Globus pallidus (tissue), 1 donor: ENCODE measurements around the gene SDR42E1.

Experiments used
- DNase-seq: peaks from one replicate; pipeline ENCODE4 v3.0.0-alpha.2; 2015; ENCODE audit warnings: low spot score

The SDR42E1 gene, protein sequence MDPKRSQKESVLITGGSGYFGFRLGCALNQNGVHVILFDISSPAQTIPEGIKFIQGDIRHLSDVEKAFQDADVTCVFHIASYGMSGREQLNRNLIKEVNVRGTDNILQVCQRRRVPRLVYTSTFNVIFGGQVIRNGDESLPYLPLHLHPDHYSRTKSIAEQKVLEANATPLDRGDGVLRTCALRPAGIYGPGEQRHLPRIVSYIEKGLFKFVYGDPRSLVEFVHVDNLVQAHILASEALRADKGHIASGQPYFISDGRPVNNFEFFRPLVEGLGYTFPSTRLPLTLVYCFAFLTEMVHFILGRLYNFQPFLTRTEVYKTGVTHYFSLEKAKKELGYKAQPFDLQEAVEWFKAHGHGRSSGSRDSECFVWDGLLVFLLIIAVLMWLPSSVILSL

DNA sequence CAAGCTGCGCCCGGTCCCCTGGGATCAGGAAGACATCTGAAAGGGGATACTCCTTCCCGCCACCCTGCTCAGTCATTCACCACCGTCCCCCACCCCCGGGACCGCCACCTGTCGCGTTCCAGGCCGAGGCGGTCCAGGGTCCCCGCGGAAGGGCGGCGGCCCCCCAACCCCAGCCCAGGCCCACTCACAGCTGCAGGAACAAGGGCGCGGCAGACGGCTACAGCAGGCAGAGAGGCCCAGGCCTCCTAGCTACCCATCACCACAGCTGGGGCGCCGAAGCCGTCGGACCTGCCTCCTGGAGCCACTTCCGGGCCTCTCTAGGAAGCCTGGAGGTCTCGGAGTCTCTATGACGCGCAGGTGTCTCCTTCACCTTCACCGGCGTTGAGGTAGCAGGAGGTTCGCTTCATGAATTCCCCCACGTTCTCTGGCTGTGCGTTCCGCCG is at the start of gene SDR42E1:
SDR42E1 (minus strand) TSS at position 272 of the 443 bp plus-strand sequence. CDS start 10,612 bp downstream, outside the sequence.
- no peak for DNase-seq

DNA sequence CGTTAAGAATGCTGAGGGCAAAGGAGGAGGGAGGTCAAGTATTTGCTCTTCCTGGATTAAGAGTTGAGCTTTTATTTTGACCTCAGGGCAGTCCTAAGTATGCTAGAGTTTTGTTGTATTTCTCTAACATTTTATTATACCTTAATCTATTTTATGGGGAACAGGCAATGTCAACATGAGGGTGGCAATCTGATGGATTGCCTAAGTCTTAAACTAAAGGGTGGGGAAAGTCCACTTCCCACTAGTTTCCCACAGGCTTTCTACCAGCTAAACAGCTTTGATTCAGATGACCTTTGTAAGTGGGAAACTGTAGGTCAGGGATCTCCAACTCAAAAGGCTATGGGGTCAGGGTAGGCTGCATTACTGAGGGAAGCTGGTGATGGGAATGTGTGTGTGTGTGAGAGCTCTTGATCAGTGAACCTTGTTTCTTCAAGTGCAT is 48.7 kb upstream of the SDR42E1 start:
- no peak for DNase-seq

DNA sequence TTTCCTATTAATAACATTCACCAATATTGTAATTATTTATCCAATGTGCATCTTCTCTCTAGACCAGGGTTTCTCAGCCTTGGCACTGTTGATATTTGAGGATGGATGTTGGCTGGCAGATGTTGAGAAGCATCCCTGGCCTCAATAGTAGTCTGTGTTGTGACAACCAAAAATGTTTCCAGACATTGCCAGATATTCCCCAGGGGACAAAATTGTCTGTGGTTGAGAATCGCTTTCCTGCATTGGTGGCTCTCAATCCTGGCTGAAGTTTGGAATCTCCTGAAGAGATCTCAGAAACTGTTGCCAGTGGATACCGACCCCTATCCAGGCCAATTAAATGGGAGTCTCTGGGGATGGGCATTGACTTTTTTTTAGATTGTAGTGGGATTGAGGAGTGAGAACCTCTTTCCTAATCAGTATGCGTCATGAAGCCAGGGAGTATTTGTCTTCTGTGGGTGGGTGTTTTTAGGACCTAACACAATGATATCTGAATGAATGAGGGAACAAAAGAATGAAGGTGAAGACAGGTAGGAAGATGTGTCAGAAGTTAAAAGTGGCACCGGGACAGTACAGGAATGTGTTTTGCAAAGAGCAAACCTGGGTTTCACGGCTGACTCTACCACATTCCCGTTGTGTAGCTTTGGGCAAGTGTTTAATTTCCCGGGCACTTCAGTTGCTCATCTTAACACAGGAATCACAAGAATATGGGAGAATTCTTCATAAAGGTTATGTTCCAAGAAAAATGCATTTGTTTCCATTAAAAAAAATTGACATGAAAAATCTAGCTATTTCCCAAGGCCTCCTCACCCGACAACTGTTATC is 48.1 kb upstream of the SDR42E1 start:
- no peak for DNase-seq

DNA sequence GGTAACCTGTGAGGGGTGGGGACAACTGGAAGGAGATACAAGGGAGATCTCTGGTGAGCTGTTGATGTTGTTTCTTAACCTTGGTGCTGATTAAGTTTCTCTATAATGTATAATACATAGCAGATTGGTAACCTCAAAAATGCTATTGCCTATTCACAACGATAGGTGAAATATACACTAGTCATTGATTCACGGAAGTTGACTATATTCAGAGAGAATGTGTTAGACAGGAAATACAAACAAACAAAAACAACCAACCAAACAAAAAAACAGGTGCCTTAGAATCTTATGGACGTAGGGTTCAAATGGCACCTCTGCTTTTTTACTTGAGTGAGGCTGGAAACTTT is 45.3 kb upstream of the SDR42E1 start:
- DNase-seq, result no peak

DNA sequence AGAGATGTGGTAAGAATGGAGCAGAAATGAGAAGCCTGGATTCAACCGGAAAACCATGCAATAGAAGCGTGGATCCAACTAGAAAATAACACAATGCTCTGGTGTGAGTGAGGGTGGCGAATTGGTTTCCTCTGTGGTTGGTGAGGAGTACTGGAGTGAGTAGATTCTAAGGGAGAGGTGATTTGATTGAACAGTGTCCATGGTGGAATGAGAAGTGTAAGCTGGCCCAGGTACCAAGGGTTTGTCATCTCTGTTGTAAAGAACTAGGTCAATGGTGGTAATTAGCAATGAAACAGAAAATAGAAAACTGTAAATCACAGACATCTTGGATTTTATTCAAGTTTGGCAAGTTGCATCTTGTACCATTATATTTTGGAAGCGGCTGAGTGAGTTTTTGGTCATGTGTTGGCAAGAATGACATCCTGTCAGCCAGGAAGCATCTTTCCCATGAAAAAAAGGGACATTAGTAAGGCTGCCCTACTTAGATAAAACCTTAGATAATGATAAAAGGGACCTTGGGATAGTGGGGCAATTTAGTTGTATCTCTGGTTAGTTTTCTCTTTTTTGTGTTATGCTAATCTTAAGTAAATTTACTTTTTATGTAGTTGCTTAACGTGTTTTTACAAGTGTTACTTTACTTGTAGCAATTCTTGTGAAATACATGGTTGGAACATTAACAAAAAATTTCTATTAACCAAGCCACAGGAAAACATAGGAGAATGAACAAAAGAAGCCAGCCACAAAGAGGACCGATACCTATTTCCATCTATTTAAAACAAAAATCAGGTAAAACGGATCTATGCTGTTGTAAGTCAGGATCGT is 44.7 kb upstream of the SDR42E1 start:
- DNase-seq, result no peak

DNA sequence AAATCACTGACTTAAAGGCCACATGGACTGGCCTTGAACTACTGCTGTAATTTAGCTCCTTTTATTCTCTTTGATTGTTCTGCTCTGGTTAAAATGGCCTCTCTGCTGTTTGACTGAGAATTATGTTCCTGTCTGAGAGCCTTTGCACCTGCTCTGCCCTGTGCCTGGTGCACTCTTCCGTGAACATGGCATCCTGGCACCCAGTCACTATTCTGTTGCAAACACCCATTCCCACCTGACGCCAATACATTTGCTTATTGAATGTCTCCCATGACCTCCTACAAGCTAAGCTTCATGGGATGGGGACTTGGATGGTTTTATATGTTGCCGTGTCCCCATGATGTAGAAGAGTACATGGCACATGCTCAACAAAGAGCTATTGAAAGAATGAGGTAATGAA is 43.8 kb upstream of the SDR42E1 start:
- no peak for DNase-seq

DNA sequence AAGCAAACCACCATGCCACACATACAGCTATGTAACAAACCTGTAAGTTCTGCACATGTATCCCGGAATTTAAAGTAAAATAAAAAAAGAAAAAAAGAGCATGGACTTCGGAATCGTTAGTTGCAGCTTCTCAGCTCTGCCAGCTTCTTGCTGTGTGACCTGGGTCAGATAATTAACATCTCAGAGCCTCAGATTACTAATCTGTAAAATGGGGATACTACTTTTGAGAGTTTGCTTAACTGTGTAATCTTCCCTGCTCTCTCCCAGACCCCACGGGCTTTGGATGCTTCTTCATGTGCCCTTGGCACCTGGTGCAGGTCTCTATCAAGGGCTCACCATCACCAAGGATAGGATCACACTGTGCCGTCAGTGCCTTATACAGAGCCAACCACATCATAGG is 40.4 kb upstream of the SDR42E1 start:
- no peak for DNase-seq

DNA sequence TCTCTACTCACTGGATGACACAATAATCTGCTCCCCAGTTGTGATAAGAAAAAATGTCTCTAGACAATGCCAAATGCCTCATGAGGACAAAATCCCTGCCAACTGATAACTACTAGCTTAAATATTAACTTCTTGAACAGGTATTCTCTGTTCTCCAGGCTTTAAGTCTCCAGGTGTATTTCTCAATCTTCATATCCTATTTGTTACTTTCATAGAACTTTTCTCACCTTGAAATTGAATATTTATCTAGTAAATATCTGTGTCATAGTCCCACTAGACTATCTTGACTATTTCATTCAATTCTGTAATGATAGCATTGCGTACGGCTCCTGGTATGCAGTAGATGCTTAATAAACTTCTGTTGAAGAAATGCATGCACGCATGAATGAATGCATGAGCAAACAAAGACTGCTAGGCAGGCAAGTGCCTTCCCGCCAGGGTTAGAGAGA is 39.7 kb upstream of the SDR42E1 start:
- DNase-seq, result no peak

DNA sequence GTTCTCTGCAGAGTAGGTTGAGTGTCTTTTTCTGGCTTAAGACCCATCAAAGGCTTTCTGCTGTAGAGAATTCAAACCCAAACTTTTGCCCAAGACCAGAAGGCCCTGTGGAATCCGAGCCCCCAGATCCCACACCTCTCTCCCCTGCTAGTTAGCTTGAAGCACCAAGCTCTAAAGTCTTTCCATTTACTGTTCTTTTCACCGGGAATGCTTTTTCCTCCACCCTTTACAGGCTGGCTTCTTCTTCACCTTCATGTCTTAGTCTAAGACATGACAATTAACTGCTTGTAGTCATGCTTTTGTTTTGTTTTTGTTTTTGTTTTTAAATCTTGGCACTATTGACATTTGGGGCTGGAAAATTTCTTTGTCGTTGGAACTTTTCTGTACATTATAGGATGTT is 39.2 kb upstream of the SDR42E1 start:
- DNase-seq, result no peak

DNA sequence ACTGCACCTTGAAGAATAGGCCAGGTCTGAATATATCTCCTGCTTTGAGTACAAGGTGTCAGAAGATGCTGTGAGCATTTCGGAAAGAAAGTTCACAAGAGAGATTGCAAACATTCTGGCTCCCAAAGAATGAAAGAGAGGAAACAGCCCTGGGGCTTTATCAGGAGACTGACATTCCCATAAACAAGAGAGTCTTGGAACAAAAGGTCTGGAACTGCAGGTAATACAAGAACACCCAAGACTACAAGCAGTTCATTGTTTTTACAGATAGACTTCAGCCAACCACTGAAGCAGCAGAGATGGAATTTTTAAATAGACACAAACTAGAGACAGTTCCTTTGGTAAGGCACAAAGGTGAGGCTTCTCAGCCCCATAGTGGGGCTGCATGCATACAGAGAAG is 38.2 kb upstream of the SDR42E1 start:
- DNase-seq, result no peak

DNA sequence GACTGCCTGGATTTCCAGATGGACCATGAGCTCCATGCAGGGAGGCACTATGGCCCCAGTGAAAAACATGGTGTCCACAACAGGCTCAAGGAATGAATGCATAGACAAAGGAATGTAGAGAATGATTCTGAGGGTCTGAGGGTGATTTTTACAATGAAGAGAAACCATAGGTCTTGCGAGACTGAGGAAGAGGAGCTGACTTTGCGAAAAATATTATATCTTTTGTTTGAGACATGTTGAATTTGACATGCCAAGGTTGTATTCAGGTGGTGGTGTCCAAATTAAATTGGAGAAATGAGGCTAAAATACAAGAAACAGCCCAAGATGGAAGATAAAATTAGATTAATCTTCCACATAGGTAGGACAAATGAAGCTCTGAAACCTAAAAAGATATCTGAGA is 36.5 kb upstream of the SDR42E1 start:
- DNase-seq, result no peak

DNA sequence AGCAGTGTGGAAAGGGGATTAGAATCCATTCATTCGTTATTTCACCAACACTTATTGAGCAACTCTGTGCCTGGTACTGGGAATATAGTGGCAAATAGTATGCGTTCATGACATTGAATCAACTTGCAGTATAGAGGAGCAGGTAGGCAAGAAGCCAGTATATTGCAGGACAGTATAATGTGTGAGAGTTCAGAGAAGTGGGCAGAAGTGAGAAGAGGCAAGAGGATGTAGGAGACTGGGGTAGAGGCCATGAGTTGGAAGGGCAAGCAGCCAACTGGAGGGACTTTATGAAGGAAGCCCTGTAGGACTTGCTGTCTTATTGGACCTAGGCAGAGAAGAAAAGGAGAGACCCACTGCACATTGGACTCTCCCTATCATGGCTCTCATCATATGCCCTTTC is 36.1 kb upstream of the SDR42E1 start:
- DNase-seq, result no peak

DNA sequence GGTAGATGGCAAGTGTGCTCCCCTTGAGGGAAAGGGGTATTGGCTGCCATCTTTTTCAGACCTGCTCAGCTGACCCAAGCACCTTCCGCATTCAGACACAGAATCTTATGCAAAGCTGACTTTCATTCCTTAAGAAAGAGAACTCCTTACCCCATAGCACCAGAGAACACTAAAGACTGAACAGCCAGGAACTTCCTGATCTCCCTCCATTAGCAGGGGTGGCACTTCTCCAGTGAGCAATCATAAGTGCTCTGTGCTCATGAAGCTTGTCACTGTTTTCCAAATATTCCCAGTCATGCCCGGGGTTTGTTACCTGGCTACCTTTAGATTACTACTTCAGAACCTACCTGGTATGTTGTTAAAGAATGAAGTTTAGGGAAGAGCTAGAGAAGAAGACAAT is 35.7 kb upstream of the SDR42E1 start:
- no peak for DNase-seq

DNA sequence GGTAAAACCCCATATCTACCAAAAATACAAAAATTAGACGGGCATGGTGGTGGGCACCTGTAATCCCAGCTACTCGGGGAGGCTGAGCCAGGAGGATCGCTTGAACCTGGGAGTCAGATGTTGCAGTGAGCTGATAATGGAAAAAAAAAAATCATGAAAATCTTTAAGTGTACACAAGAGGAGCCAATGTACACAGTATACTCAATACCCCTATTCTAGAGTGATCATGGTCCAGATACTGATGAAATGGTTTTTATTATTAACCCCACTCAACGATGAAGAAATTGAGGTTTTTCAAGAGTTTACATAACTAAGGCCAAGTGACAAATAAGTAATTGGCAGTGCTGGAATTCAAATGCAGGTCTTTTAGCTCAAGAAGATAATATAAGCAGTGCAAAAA is 35.3 kb upstream of the SDR42E1 start:
- DNase-seq, result no peak

DNA sequence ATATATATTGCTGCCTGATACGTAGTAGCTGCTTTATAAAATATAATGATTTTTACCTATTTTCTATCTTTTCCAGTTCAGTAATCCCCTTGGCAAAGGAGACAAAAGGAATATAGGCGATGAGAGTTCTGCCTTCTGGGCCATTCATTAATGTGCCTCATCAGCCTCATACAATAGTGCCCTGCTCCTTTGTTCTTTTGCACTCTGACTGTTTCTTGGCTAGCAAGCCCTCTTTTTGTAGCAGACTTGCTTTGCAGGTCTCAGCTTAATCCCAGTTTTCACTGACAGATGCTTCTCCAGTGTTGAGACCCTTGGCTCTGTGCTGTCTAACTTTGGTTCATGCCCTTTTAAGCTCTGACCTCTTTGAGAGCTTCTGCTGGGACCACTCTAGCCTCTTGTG is 34.2 kb upstream of the SDR42E1 start:
- no peak for DNase-seq

DNA sequence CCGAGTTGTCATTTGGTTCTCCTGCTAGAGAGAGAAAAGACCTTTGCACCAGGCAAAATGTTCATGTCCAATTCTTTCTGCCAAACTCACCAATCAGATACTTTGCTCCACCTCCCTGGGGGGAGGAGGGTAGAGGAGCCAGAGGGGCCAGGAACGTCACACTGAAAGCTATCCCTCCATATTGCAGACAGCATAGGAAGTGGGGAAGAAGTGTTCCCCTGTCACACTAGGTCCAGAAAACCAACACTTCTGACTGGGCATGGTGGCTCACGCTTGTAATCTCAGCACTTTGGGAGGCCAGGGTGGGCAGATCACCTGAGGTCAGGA is 33.3 kb upstream of the SDR42E1 start:
- DNase-seq, result no peak

DNA sequence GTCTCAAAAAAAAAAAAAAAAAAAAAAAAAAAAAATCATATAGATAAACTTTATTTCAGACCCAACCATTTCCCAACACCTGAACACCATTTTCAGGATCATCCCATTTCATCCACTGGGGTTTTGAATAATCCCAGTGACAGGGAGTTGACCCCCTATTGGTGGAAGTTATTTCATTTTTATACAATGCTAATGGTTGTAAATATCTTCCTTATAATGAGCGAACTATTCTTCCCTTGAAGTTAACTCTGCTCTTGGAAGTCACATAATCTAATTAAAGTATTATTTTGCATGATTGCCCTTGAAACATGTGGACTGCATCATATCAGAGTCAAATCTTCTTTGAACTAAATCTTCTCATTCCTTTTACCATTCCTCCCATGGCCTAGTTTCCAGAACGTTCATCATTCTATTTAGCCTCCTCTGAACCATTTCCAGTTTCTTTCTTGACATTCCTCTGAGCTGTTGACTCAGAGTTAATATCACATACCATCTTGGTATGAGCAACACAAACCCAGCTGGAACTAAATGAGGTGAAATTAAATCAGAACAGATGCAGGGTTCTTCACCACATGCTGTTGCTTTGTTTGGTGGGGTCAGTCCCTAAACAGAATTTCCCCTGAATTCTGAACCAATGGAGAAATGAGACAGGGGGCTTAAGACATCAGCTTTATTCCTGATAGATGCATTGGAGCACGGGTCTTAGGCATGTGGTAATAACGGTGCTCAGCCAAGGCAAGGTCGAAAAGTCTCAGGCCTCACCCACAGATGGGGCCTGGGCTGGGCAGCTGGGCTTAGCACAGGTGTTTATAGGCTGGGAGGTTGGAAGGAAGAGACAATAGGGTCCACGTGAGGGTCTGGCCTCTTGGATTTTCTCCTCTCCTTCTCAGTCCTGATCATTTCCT is 32.7 kb upstream of the SDR42E1 start:
- DNase-seq, result no peak

DNA sequence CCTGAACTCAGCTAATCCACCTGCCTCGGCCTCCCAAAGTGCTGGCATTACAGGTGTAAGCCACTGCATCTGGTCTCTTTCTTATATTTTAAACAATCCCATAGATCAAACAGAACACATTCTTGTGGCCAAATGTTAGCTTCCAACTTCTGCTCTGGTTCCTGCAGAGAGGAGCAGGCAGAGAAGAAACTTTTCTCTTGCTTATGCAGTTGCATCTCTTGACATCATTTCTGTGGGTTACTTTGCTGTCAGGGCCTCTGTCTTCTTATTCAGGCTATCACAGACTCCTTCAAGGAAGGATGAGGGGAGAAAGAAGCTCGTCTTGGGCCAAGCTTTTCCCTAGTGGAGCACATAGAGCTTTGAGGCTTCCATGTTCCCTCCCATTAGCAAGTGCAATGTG is 31.6 kb upstream of the SDR42E1 start:
- no peak for DNase-seq

DNA sequence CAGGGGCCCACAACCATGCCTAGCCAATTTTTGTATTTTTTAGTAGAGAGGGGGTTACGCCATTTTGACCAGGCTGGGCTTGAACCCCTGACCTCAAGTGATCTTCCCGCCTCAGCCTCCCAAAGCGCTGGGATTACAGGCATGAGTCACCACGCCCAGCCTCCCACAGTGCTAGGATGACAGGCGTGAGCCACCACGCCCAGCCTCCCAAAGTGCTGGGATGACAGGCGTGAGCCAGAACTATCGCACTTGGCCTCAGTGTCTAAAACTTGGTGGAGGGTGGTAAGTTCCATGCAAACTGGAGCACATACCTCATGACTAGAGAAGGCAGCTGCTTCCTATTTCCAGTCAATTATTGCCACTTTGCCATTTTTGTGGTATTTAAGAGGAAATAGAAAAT is 30.9 kb upstream of the SDR42E1 start:
- DNase-seq, result no peak

DNA sequence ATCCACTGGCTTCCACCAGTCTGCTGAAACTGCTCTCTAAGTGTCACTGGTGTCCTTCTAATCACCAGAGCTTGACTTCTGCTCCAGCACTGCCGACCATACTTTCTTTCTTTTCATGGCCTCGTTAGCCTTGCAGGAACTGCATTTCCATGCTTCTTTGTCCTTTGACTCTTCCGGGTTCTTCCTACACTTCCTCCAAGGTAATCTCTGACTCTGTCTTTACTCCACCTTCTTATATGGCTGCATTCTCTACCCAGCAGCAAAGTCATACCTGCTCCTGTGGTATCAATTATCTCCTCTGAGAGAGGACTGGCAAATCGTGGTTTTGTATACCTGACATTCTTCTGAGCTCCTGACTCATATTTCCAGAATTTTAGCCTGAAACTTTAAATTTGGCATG is 30.3 kb upstream of the SDR42E1 start:
- no peak for DNase-seq

DNA sequence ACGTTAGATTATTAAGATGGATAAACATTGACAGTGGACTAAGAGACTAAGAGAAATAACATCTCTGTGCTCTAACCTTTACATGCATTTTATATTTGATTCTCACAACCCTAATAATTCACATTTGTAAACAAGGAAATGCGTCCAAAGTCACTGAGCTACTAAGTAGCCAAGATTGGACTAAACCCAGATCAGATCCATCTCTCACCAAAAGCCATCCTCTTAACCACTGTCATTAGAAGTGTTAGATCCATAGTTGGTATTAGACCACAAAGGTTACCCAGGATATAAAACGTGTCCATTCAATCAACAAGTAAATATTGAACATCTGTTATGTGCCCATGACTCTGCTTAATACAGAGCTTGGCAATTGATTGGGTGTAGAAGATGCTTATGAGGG is 29.0 kb upstream of the SDR42E1 start:
- no peak for DNase-seq

DNA sequence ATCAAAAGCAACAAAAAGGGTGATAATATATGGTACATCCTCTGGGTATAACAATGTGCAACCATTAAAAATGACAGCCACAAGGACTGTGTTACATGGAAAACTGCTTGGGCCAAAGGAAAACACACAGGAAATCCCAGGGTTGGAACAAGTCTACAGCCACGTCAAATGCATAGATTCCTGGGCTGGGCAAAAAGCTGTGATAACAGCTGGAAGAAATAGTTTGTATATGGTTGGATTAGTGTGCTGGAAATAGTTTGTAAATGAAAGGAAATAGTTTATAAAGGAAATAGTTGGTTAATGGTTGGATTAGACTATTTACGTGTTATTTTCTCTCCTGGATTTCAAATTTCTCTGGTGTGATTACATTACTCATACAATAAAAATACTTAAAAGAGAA is 26.4 kb upstream of the SDR42E1 start:
- DNase-seq, result no peak
